ELF-1 (cell line): ENCODE measurements around the gene JPH2.
A peak's percentile ranks its signal among the peaks of the same experiment; 100 is the strongest.

Experiments used
- DNase-seq: peaks from one replicate; pipeline ENCODE4 v3.0.0-alpha.2; 2016; ENCODE audit warnings: low read depth, low spot score

JPH2 gene

DNA sequence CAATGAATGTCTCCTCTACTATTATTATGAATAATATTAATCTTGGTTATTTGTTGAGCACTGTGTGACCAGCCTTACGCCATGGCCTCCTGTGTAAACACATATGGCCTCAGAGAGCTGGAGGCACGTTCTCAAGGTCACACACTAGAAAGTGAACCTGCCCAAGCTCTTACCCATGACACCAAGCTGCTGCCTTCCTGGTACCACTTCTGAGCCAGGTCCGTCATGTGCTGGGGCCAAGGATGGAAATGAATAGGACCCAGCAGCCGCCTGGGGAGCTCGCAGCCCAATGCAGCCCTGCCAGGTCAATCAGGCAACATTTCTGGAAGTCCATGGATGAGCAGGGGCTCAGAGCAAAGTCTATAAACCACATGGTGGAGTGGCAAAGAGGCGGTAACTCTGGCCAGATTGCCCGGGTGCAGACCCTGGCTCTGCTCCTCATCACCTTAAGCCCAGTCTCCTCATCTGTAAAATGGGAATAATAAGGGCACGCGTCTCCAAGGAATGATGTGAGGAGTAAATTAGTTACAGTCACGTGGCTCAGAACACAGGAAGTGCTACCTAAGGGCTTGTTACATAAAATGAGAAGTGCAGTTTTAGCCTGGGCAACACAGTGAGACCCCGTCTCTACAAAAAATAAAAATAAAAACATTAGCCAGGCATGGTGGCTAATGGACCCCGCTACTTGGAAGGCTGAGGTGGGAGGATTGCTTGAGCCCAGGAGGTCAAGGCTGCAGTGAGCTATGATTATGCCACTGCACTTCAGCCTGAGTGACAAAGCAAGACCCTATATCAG lies 61.5 kb downstream of the JPH2 start:
- DNase-seq, result no peak

DNA sequence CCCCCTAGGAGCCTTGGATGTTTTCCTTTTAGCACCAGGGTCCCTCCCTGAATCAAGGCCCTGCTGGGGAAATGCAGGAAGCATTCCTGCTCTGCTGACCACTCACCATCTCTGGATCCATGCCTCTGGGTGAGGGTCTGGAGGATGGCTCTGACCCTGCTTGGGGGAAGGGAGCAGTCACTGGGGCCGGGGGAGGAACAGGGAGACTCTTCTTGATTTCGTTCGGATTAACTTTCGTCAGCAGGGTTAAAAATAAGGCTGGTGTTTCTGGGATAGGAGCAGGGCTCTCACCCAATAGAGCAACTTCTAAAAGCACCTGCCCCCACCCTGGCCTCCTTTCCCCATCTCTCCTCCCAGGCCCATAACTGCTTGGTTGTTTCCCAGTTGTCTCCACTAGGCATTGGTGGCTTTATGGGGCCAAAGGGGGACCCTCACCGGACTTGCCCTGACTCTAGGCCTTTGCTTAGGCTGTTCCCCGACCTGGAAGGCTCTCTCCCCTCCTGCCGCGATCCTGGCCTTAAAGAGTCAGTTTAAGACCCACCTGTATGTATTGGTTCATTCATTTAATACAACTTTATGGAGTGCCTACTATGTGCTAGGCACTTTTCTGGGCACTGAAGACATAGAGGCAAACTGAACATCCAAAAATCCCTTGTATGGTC lies 63.0 kb downstream of the JPH2 start:
- no peak for DNase-seq

GRCh38 chr20:44123251-44123650 lies 63.7 kb downstream of the JPH2 start:
- DNase-seq, result no peak

DNA sequence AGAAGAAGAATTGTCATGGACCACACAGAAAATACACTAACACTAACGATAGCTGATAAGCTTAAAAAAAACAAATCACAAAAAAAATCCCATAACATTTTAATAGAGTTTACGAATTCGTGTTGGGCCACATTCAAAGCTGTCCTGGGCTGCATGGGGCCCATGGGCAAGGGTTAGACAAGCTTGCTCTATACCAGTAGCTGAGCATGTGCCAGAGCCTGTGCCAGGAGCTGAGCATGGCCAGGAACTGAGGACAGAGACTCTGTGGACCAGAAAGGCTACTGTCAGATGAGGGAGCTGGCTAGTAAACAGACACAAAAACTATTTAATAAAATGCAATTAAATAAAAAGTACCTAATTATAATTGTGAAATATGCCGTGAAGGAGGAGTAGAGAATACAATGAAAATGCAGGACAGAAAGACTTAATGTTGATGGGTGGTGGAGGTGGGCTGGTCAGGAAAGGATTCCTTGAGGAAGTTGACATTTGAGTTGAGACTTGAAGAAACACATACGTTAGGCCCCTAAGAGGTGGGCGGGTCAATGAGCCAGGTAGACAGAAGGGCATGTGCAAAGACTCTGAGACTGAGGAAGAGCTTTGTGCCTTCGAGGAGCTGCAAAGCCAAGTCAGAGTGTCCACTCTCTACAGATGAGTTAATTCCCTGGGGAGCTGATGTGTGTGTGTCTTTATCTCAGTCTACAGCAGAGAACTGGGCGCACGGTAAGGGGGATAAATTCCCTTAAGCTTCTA lies 66.1 kb downstream of the JPH2 start:
- DNase-seq, result no peak

- DNase-seq, result no peak
Measured at GRCh38 chr20:44118185-44119033, 68.6 kb downstream of the JPH2 start.

GRCh38 chr20:44117296-44118184 lies 69.4 kb downstream of the JPH2 start:
- no peak for DNase-seq

DNA sequence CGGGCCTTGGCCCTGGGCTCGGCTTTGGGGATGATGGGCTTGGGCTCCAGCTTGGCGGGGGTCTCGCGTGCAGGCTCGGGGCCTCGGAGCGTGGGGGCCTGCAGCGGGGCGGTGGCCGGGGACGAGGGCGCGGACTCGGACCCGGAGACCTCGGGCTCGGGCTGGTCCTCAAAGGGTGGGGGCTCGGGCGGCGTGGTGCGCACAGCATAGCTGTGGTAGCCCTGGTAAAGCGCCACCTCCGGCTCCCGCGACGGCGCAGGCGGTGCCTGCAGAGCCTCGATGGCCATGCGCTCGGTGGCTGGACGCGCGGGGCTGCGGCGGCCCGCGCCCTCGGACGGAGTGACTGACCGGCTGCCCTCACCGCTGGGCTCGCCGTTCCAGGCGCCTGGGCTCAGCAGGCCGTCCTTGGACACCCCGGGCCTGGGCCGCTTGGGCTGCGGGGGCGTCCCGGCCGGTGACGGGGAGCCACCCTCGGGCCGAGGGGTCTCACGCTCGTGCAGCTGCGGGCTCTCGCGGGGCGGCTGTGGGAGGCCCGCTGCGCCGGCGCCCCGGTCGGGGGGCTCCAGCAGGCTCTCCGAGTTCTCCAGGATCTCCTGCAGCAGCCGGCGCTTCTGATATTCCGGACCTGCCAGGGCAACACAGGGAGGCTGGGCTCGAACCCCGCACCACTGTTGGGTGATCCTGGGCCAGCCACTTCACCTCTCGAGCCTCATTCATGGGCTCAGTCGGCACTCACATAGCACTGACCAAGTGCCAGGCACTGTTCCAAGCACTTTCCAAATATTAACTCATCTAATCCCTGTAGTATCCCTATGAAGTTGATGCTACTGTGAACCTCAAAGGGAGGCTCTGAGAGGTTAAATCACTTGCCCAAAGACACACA lies 71.0 kb downstream of the JPH2 start:
- DNase-seq, result no peak

DNA sequence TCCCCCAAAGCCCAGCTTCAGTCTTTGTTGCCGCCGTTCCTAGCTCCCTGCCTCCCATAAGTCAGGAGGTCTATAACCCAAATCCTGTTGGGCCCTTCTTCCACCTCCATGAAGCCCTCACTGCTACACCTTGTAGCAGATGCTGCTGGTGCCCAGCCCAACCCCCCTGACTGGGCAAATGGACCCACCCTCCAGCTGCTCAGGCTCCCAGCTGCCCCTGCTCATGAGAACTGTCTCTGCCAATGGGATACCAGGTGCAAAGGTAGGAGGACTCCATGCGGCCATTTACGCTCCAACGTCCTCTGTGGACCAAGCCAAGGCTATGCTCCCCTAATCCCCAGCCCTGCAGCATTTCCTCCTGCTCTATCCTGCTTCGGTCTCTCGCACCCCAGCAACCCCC lies 71.8 kb downstream of the JPH2 start:
- DNase-seq, result no peak

DNA sequence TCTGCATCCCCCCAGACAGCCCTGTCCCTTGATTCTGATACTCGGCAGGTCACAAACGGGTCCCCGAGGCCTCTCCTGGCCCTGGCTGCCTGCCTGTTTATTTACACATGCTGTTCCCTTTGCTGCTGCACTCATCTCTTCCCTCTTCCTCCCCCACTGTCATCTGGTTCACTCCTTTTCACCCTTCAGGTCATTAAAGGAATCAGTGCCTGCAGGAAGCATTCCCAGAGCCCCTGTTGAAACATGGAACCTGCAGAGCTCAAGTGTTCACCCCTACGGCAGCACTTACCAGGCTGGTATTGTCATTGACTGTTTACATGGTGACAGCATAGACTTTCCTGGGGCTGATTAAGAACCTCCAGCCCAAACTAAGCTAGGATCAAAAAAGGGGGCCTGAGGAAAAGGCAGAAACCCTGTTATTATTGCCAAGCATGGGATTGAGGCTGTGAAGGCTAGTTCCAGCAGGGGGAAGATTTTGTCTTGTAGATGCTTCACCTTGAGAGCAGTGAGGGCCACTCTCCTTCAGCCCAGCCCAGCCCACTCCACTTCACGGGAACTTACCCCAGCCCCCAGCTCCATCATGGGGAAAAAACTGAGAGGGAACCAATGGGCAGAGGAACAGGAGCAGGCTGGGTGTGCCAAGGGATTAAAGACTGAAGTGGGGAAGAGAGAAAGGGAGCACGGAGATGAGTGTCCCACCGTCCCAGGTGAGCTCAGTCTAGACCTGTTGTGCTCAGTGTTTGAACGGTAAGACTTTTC lies 73.2 kb downstream of the JPH2 start:
- DNase-seq, result peak; percentile 67

GRCh38 chr20:44112889-44113617 lies 73.9 kb downstream of the JPH2 start:
- no peak for DNase-seq

DNA sequence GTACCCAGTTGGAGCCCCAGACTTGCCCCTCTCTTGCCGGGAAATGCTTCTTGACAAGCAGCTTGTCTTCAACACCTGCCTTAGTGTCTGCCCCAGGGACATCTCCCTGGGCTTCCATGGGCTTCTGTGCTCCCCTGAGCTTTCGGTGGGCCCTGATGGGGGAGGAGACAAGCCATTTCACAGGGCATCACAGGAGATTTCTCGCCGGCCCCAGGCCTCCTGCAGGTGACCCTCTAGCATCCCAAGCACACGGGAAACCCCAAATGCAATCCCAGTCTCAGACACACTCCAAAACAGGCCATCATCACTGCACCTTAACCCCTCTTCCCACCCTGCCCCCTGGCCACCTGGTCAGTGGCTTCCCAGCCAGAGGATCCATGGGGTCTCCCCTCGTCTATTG lies 74.5 kb downstream of the JPH2 start:
- DNase-seq, result no peak

- DNase-seq, result no peak
Measured at GRCh38 chr20:44111712-44112335, 75.2 kb downstream of the JPH2 start.

GRCh38 chr20:44110816-44111568 lies 76.0 kb downstream of the JPH2 start:
- no peak for DNase-seq

DNA sequence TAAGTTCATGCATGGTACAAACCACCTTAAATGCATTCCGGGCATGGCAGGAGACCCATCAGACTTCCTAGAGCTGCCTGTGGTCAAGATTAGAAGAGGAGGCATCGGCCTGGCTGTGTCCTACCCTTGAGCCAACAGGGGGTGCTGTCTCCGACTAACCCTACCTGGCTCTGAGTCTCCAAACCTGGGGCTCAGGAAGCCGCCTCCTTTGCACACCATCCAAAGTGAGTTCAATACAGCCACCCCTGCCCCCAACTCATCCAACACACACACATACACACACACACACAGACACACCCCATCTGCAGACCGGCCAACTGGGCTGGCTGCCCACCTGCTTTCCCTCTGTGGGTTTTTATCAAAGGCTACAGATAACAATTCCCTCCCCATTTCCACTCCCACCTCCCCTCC lies 77.0 kb downstream of the JPH2 start:
- peak; percentile 43 for DNase-seq

DNA sequence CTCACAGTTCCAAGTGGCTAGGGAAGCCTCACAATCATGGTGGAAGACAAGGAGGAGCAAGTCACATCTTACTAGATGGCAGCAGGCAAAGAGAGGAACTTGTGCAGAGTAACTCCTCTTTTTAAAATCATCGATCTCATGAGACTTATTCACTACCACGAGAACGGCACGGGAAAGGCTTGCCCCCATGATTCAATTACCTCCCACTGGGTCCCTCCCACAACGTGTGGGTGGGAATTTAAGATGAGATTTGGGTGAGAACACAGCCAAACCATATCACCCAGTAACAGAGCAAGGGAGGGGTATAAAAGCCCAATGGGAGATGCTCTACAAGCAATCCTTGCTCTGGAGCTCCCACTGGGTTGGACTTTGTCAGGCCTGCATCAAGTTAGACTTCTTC lies 80.4 kb downstream of the JPH2 start:
- DNase-seq, result no peak

DNA sequence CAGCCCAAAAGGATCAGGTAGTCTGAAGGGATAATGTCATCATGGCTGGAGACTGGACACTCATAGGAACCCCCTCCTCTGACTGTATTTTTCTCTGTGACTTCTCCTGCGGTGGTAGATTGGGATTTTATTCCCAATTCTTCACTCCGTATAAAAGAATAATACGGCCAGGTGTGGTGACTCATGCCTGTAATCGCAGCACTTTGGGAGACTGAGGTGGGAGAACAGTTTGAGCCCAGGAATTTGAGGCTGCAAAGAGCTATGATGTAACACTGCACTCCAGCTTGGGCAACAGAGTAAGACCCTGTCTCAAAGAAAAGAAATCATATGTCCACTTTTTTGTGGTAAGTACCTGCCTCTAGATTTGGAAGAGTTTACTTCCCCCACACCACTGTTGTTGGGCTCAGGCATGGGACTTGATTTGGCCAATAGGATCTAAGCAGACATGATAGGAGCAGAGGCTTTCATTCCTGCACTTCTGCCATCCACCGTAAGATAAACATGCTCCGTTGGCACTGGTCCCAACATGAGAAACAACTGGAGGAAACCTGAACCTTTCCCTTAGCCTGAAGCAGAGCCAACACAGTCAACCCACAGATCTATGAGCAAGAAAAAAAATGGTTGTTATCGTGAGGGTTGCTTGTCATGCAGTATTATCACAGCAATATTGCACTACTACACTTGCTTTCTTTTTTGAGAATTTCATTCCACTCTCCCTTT lies 82.0 kb downstream of the JPH2 start:
- no peak for DNase-seq
